ENCODE data around the gene C9orf50.
"Not testable (repeated sequence)": the region's sequence is repeated elsewhere in the genome, so short reads cannot be mapped to it uniquely, and the experiment has no call there.

C9orf50 gene

GRCh38 chr9:129610213-129610472 lies 10.8 kb downstream of the C9orf50 start:
- DNase-seq: no peak

- no peak for DNase-seq
Observed at GRCh38 chr9:129609486-129610212, 11.3 kb downstream of the C9orf50 start.

GRCh38 chr9:129608561-129609481 lies 12.1 kb downstream of the C9orf50 start:
- no peak for DNase-seq

DNA sequence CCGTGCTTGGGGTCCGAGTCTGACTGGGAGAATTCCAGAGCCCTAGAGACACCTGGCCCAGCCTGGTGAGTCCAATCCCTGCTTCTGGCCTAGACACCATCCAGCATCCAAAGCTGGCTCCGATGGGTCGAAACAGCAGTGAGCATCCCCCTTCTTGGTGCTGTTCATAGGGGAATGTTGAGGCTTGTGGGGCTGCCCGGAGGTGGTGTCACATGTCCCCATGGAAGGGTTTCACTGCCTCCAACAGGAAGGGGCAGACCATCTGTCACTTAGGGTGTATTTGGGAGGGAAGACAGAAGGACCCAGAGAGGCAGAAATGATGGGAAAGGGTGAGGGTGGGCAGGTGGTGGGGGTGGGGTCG lies 13.9 kb downstream of the C9orf50 start:
- peak; percentile 96 for DNase-seq

DNA sequence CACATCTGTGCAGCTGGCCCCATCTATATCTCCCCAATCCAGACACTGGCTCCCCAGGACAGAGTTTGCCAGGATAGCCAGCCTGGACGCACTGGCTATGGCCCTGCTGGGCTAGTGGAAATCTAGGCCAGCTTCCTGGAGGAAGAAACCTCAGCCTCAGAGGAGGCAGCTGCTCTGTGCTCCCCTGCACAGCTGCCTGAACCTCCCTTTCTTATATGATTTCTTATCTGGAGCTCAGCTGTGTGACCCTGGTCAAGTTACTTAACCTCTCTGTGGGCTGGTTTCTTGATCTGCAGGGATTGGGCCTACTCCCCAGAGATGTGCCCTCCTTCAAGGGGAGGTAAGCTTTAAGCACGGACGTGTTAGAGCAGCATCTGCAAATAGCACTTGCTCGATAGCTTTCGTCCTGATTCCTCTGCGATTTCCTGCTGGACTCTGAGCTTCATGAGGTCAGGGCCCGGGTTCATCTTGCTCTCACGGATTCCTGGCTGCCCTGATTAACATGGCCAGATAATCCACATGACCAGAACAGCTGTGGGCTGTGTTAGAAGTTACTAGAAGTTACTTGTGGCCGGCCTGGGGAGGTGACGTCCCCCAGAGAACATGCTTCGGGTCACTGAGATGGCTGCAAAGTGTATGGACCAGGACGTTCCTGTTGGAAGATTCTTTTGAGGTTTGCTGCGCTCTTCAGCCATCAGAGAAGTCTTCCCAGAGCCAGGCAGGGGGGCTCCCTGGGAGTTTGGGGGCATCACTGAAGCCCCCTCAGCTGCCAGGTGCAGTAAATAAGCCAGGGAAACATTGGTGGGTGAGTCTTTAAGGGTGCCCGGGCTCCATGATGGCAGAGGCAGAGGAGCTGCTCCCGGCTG lies 14.5 kb downstream of the C9orf50 start:
- DNase-seq: no peak

GRCh38 chr9:129604766-129605163 lies 16.1 kb downstream of the C9orf50 start:
- peak; percentile 22 for DNase-seq

GRCh38 chr9:129604056-129604765 lies 16.7 kb downstream of the C9orf50 start:
- peak; percentile 34 for DNase-seq

GRCh38 chr9:129602598-129603415 lies 18.1 kb downstream of the C9orf50 start:
- no peak for DNase-seq

GRCh38 chr9:129601082-129601674 lies 19.7 kb downstream of the C9orf50 start:
- no peak for DNase-seq

- DNase-seq: no peak
Observed at GRCh38 chr9:129598089-129598596, 22.8 kb downstream of the C9orf50 start.

DNA sequence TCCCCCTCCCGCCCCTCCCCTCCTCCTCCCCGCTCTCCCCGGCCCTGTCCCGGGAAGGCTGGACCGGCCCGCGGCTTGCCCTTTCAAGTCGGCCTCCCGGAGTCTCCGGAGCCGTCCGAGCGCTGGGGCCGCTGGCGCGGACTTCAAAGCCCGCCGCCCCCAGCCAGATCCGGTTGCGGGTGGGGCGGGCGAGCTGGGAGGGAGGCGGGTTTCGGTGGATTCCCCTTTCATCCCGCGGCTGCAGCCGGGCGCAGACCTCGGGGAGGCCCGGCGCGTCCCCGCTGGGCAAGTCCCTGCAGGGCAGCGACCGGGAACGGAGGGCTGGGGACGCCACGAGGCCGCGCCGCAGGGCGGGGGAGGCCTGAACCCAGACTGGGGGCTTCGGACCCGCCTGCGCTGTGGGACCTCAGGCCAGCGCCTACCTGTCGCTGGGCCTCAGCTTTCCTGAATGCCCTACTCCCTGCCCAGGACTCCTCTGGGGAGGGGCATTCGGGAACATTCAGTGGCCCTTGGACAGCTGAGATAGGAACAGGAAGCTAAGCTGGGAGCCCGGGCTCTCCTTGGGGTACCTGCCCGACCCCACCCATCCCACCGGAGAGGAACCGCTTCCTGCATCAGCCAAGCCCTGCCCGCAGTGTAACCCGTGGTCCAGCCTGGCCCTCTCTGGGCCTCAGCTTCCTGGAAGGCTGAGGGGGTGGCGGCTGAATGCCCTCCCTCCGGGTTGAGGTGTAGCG lies 23.4 kb downstream of the C9orf50 start:
- DNase-seq: no peak

GRCh38 chr9:129596541-129597331 lies 24.2 kb downstream of the C9orf50 start:
- DNase-seq: no peak

DNA sequence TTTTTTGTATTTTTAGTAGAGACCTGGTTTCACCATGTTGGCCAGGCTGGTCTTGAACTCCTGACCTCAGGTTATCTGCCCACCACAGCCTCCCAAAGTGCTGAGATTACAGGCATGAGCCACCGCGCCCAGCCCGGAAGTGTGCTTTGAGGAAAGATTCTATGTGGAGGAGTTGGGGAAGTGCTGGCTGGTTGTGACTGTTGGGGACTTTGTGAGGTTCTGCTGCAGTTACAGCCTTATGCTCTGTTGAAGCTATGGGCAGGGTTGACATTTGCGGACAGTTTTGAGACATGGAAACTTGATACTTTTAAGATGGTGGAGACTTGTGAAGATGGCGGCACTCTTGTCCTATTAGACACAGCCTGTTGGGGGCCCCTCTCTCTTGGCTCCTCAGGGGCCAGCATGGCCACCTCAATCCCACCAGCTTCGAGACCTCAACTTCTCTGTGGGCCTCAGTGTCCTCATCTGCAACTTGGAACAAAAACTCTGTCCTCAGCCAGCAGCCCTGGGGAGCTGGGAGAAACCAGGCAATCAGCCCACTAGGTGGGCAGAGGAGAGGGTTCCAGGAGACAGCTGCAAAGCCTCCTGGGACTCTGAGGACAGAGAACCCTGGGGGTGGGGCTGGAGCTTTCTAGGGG lies 24.9 kb downstream of the C9orf50 start:
- DNase-seq: no peak

- DNase-seq: no peak
Observed at GRCh38 chr9:129595311-129595741, 25.6 kb downstream of the C9orf50 start.

DNA sequence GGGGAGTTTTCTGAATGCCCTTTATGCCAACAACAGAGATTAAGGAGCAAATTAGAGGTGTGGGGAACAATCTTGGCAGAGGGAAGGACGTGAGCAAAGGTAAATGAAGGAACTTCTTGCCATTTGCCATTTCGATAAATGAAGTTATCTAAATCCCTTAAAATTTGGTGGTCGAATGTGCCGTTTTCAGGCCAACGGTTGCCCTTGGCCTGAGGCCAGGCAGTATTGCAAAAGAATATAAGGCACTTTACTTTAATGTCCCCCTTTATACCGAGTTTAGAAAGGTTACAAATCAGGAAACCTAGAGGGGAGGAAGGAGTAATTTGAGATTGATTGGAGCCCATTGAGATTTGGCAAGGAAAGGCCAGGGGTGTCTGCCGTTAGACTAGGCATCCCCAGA lies 26.3 kb downstream of the C9orf50 start:
- DNase-seq: no peak

GRCh38 chr9:129592790-129593189 lies 28.1 kb downstream of the C9orf50 start:
- DNase-seq: not testable (repeated sequence)

DNA sequence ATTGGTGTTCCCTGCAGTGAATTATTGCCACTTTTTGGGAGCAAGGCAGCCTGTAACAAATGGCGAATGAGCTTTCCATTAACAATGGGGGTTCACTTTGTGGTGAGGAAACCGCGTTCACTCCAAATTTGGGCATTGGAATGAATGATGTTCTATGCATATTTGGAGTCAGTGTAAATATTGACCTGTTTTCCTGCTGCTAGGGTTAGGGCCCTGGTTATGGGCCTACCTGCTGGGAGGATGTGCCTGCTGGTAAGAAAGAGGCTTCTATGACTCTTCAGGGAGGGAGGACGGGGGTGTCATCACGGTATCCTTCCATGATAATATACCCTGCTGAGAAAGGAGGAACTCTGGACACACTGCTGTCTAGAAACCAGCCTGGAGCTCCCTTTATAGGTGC lies 29.0 kb downstream of the C9orf50 start:
- DNase-seq: no peak

- DNase-seq: no peak
Observed at GRCh38 chr9:129590466-129590865, 30.4 kb downstream of the C9orf50 start.

All from NCI-H2171 (cell line).